Hepatocyte (in vitro differentiated cells): ENCODE results near the gene EME2. TPM values are rescaled to one million over a fixed set of nuclear protein-coding genes. Genes with fewer than 3 reads are reported as not detected.

ENCODE experiments used
- DNase-seq: peaks from one replicate; pipeline ENCODE4 v3.0.0-alpha.2; 2016; ENCODE audit warnings: low spot score
- H2AFZ ChIP-seq: fragments of 200-600 bp; sonication (generic); 2 replicates; pipeline ENCODE4 v1.6.0; 2016; ENCODE audit warnings: antibody characterized with exemption, mild to moderate bottlenecking
- H3K27ac ChIP-seq: fragments of 200-600 bp; sonication (generic); 2 replicates; pipeline ENCODE4 v1.5.1; 2016; ENCODE audit warnings: mild to moderate bottlenecking
- H3K27me3 ChIP-seq: fragments of 200-600 bp; sonication (generic); 2 replicates; pipeline ENCODE4 v1.6.1; 2016
- H3K36me3 ChIP-seq: fragments of 200-600 bp; sonication (generic); replicated peaks from 2 replicates; pipeline ENCODE4 v1.5.1; 2016; ENCODE audit warnings: low read depth; ENCODE audit not compliant: insufficient read depth
- H3K4me1 ChIP-seq: fragments of 200-600 bp; sonication (generic); 2 replicates; pipeline ENCODE4 v1.5.1; 2016; ENCODE audit warnings: mild to moderate bottlenecking, moderate library complexity; ENCODE audit not compliant: insufficient read depth
- H3K4me2 ChIP-seq: fragments of 200-600 bp; sonication (generic); 2 replicates; pipeline ENCODE4 v1.6.0; 2016
- H3K4me3 ChIP-seq: fragments of 200-600 bp; sonication (generic); 2 replicates; pipeline ENCODE4 v1.5.1; 2016; ENCODE audit warnings: mild to moderate bottlenecking
- H3K79me2 ChIP-seq: fragments of 200-600 bp; sonication (generic); 2 replicates; pipeline ENCODE4 v1.6.0; 2017; ENCODE audit warnings: mild to moderate bottlenecking
- H3K9me2 ChIP-seq: fragments of 200-600 bp; sonication (generic); replicated peaks from 2 replicates; pipeline ENCODE4 v1.6.0; 2017; ENCODE audit warnings: mild to moderate bottlenecking; ENCODE audit not compliant: insufficient read depth
- H3K9me3 ChIP-seq: fragments of 200-600 bp; sonication (generic); 2 replicates; pipeline ENCODE4 v1.5.1; 2016; ENCODE audit warnings: low read depth, mild to moderate bottlenecking
- H4K20me1 ChIP-seq: fragments of 200-600 bp; sonication (generic); 2 replicates; pipeline ENCODE4 v1.6.0; 2016; ENCODE audit warnings: mild to moderate bottlenecking; ENCODE audit not compliant: insufficient read depth, poor library complexity, severe bottlenecking
- CTCF ChIP-seq: fragments of 200-600 bp; sonication (generic); IDR thresholded peaks from 2 replicates; pipeline ENCODE4 v1.5.1; 2016; ENCODE audit warnings: antibody characterized with exemption, mild to moderate bottlenecking; ENCODE audit not compliant: poor library complexity
- EZH2 ChIP-seq: fragments of 200-600 bp; sonication (generic); IDR thresholded peaks from 2 replicates; pipeline ENCODE4 v1.6.1; 2016; ENCODE audit warnings: antibody characterized with exemption, mild to moderate bottlenecking, borderline replicate concordance
- EZH2phosphoT487 ChIP-seq: fragments of 200-600 bp; sonication (generic); IDR thresholded peaks from one replicate; pipeline ENCODE4 v1.6.1; 2018; ENCODE audit warnings: antibody characterized with exemption, mild to moderate bottlenecking, low read depth, moderate library complexity; ENCODE audit not compliant: unreplicated experiment, severe bottlenecking
- WGBS: methylation state at CpG from one replicate; pipeline ENCODE4 v1.1.6; 2016; ENCODE audit warnings: low lambda C conversion rate; ENCODE audit errors: missing lambda C conversion rate; 5-methylcytosine and 5-hydroxymethylcytosine counted together
- polyA plus RNA-seq: library from polyadenylated mRNA; unstranded; fragments of >200 nt; fragmentation: Nextera tagmentation; extraction: Ambion mirVana; gene quantifications from 2 replicates; pipeline ENCODE4 v1.2.1, GENCODE V29; 2016
- total RNA-seq: library from RNA; depleted of rRNA; stranded (reverse); fragments of >200 nt; gene quantifications from 2 replicates; pipeline ENCODE4 v1.2.3, GENCODE V29; 2014

EME2 gene
- total and polyA plus RNA-seq, 2 experiments from 2014 or later: 17.7 to 20.8 TPM

- no peak for TF ChIP-seq EZH2
- no peak for TF ChIP-seq CTCF
- no peak for TF ChIP-seq EZH2phosphoT487
- H3K36me3 ChIP-seq: no peaks in the 10 kb centered on the region
- no peaks in the 10 kb centered on the region for H3K4me1 ChIP-seq
- H3K9me3 ChIP-seq: no peaks in the 10 kb centered on the region
- H3K27ac ChIP-seq: no peak overlapping the region
- 96% methylated on average over 22 of the region's 22 CpGs for WGBS
- no peaks in the 10 kb centered on the region for H3K79me2 ChIP-seq
- no peak for DNase-seq
- H3K4me3 ChIP-seq: no peak overlapping the region
- H4K20me1 ChIP-seq: no peaks in the 10 kb centered on the region
- no peaks in the 10 kb centered on the region for H3K9me2 ChIP-seq
- H3K4me2 ChIP-seq: no peak overlapping the region
- H3K27me3 ChIP-seq: no peaks in the 10 kb centered on the region
- no peak overlapping the region for H2AFZ ChIP-seq
Measured at GRCh38 chr16:1734123-1734522, 38.5 kb upstream of the EME2 start.

GRCh38 chr16:1734816-1735215, 37.8 kb upstream of the EME2 start:
- Histone ChIP-seq H3K79me2 (no peaks in the 10 kb centered on the region), H3K27me3 (no peaks in the 10 kb centered on the region), H3K4me1 (no peaks in the 10 kb centered on the region), H3K9me3 (no peaks in the 10 kb centered on the region), H4K20me1 (no peaks in the 10 kb centered on the region), H2AFZ (no peak overlapping the region), H3K36me3 (no peaks in the 10 kb centered on the region), H3K27ac (no peak overlapping the region), H3K9me2 (no peaks in the 10 kb centered on the region), H3K4me2 (no peak overlapping the region), H3K4me3 (no peak overlapping the region)
- TF ChIP-seq CTCF: no peak
- TF ChIP-seq EZH2: no peak
- no peak for TF ChIP-seq EZH2phosphoT487
- 98% methylated on average over 22 of the region's 22 CpGs for WGBS
- DNase-seq: no peak

DNA sequence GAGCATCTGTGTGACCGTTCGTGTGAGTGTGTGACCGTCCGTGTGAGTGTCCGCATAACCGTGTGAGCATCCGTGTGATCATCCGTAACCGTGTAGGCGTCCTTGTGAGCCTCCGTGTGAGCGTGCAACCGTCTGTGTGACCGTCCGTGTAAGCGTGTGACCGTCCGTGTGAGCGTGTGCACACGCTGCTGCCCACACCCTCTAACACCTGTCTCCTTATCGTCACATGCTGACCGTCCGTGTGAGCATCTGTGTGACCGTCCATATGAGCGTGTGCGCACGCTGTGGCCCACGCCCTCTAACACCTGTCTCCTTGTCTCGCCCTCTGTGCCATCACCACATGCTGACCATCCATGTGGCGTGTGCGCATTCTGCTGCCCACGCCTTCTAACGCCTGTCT, 32.4 kb upstream of the EME2 start:
- H3K79me2 ChIP-seq: no peaks in the 10 kb centered on the region
- H3K27me3 ChIP-seq: no peaks in the 10 kb centered on the region
- TF ChIP-seq EZH2 (no peak), CTCF (no peak), EZH2phosphoT487 (no peak)
- no peaks in the 10 kb centered on the region for H3K9me2 ChIP-seq
- no peak overlapping the region for H3K4me2 ChIP-seq
- no peak overlapping the region for H2AFZ ChIP-seq
- no peaks in the 10 kb centered on the region for H3K4me1 ChIP-seq
- WGBS: 98% methylated on average over 31 of the region's 33 CpGs
- H4K20me1 ChIP-seq: no peaks in the 10 kb centered on the region
- H3K4me3 ChIP-seq: no peak overlapping the region
- no peak overlapping the region for H3K27ac ChIP-seq
- no peak for DNase-seq
- no peaks in the 10 kb centered on the region for H3K9me3 ChIP-seq
- no peaks in the 10 kb centered on the region for H3K36me3 ChIP-seq
